SK-N-SH (cell line): Measurements from ENCODE around the gene LMOD2.

ENCODE experiments used
- EZH2phosphoT487 ChIP-seq: fragments of 200-600 bp; sonication (generic); IDR thresholded peaks from 2 replicates; pipeline ENCODE4 v1.6.1; 2017; ENCODE audit warnings: low read depth, mixed run types, mild to moderate bottlenecking, antibody characterized with exemption, moderate library complexity, borderline replicate concordance
- TAF1 ChIP-seq: IDR thresholded peaks from 2 replicates; pipeline ENCODE4 v1.6.1; 2012; ENCODE audit warnings: low read depth, mild to moderate bottlenecking, low read length, moderate library complexity, borderline replicate concordance
- TF ChIP-seq, protein P1 (sequence below): fragments of 200-600 bp; sonication (generic); IDR thresholded peaks from 2 replicates; pipeline ENCODE4 v1.6.1; 2017; ENCODE audit warnings: antibody characterized with exemption, mild to moderate bottlenecking, moderate library complexity

DNA sequence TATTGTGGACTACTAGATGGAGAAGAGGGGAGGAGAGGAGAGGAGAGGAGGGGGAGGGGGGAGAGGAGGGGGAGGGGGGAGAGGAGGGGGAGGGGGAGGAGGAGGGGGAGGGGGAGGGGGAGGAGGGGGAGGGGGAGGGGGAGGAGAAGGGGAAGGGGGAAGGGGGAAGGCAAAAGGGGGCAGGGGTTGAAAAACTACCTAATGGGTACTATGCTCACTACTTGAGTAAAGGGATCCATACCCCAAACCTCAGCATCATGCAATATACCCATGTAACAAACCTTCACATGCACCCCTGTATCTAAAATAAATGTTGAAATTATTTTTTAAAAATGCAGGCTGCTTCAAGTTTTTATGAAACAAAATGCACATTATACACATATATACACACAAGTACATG, 15.1 kb upstream of the LMOD2 start:
- TF ChIP-seq TAF1 (no peak), EZH2phosphoT487 (no peak)
- TF ChIP-seq, protein P1, sequence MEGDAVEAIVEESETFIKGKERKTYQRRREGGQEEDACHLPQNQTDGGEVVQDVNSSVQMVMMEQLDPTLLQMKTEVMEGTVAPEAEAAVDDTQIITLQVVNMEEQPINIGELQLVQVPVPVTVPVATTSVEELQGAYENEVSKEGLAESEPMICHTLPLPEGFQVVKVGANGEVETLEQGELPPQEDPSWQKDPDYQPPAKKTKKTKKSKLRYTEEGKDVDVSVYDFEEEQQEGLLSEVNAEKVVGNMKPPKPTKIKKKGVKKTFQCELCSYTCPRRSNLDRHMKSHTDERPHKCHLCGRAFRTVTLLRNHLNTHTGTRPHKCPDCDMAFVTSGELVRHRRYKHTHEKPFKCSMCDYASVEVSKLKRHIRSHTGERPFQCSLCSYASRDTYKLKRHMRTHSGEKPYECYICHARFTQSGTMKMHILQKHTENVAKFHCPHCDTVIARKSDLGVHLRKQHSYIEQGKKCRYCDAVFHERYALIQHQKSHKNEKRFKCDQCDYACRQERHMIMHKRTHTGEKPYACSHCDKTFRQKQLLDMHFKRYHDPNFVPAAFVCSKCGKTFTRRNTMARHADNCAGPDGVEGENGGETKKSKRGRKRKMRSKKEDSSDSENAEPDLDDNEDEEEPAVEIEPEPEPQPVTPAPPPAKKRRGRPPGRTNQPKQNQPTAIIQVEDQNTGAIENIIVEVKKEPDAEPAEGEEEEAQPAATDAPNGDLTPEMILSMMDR: no peak
